Caco-2 (cell line): Measurements from ENCODE around the gene ALPP. TPM values are rescaled to one million over a fixed set of nuclear protein-coding genes. Genes with fewer than 3 reads are reported as not detected.
A peak's percentile ranks its signal among the peaks of the same experiment; 100 is the strongest.

Experiments used
- BruUV-seq: library from RNA; stranded (reverse); fragments of 400-500 nt; replicated peaks from 2 replicates; lab custom pipeline; 2021; lab: Mats Ljungman, UMichigan
- CTCF ChIA-PET: fragments of 300-600 bp; sonication (Branson Sonifier 250); formaldehyde crosslinking; loops from one replicate; lab custom pipeline; 2022; ENCODE audit warnings: antibody characterized with exemption; lab: Charles Lee
- POLR2A ChIA-PET: fragments of 300-600 bp; sonication (Branson Sonifier 250); formaldehyde crosslinking; loops from one replicate; lab custom pipeline; 2022; ENCODE audit warnings: antibody characterized with exemption; lab: Charles Lee
- DNase-seq, 2 experiments: peaks; one replicate each; pipeline versions ENCODE4 v3.0.0 to v3.0.0-alpha.2; 2020 to 2022
- H3K27me3 ChIP-seq: replicated peaks from 2 replicates; pipeline ENCODE4 v1.6.0; 2011; ENCODE audit warnings: low read length; ENCODE audit not compliant: control insufficient read depth, insufficient read depth
- H3K36me3 ChIP-seq: 2 replicates; pipeline ENCODE4 v1.5.1; 2011; ENCODE audit warnings: low read length; ENCODE audit not compliant: control insufficient read depth, insufficient read depth
- H3K4me1 ChIP-seq: fragments of 250-450 bp; sonication (Bioruptor Pico); 2 replicates; pipeline ENCODE4 v1.5.1; 2020; ENCODE audit warnings: mild to moderate bottlenecking
- H3K4me3 ChIP-seq: 2 replicates; pipeline ENCODE4 v1.5.1; 2011; ENCODE audit warnings: low read depth, mild to moderate bottlenecking, control low read depth, low read length
- H3K9me3 ChIP-seq: fragments of 250-450 bp; sonication (Bioruptor Pico); 2 replicates; pipeline ENCODE4 v1.5.1; 2020; ENCODE audit warnings: mild to moderate bottlenecking, moderate library complexity
- H3K27ac Mint-ChIP-seq: one replicate; pipeline ENCODE4 v1.8.0; 2022; ENCODE audit warnings: mixed read lengths; ENCODE audit not compliant: unreplicated experiment
- H3K27me3 Mint-ChIP-seq: one replicate; pipeline ENCODE4 v1.8.0; 2022; ENCODE audit warnings: mixed read lengths; ENCODE audit not compliant: insufficient read depth, unreplicated experiment
- H3K36me3 Mint-ChIP-seq: one replicate; pipeline ENCODE4 v1.8.0; 2022; ENCODE audit warnings: mild to moderate bottlenecking, mixed read lengths; ENCODE audit not compliant: insufficient read depth, unreplicated experiment
- H3K4me1 Mint-ChIP-seq: one replicate; pipeline ENCODE4 v1.8.0; 2022; ENCODE audit warnings: low read depth, mixed read lengths; ENCODE audit not compliant: unreplicated experiment
- H3K4me3 Mint-ChIP-seq: one replicate; pipeline ENCODE4 v1.8.0; 2022; ENCODE audit warnings: mild to moderate bottlenecking, moderate library complexity, mixed read lengths; ENCODE audit not compliant: unreplicated experiment
- H3K9me3 Mint-ChIP-seq: one replicate; pipeline ENCODE4 v1.8.0; 2022; ENCODE audit warnings: mixed read lengths; ENCODE audit not compliant: unreplicated experiment
- intact Hi-C: fragments of 100-400 bp; cut with micrococcal nuclease; formaldehyde crosslinking; loops from one replicate; pipeline ENCODE4 v1.10.0; 2022; ENCODE audit not compliant: unreplicated experiment
- total RNA-seq: library from RNA; stranded (reverse); gene quantifications from 2 replicates; pipeline ENCODE4 v1.2.3, GENCODE V29; 2022
- TF ChIP-seq, protein P1 (sequence below), 2 experiments: fragments of 200-600 bp in 1 of 2; IDR thresholded peaks; 1 replicate in 1 of 2; 2 replicates in 1 of 2; pipeline versions ENCODE4 v1.5.1 to v1.8.0; 2011 to 2022; ENCODE audit warnings: antibody characterized with exemption in 1 of 2, control low read depth in 1 of 2, inconsistent platforms in 1 of 2, low read depth in 1 of 2, low read length in 1 of 2, mild to moderate bottlenecking in 1 of 2, moderate library complexity in 1 of 2; ENCODE audit not compliant: insufficient read depth in 1 of 2, severe bottlenecking in 1 of 2, unreplicated experiment in 1 of 2

Gene ALPP
- total RNA-seq, 1 experiment from 2014 or later: 4.9 TPM

DNA sequence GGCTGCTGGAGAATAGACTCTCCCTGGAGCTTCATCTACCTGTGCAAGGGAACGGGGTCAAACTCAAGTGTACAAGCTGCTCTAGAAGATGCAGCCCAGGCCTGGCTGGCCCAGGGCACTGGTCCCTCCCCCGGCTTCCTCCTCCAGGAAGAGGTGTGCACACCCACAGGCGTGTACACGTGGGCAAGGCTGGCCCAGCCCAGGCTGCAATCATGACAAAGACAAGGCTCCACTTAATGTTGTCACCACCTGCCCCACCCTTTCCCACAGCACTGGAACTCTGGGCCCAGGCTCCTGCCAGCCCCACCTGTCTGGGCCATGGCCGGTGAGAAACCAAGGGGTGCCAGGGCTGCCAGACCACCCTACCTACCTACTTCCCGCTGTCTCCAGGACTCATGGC is 29.6 kb upstream of the ALPP start:
- H3K27me3 ChIP-seq: no peaks in the 10 kb centered on the region
- DNase-seq: peak in 1 of 2 experiments; percentile 29
- Mint-ChIP-seq H3K36me3 (no peaks in the 10 kb centered on the region), H3K9me3 (no peaks in the 10 kb centered on the region), H3K4me1 (no peaks in the 10 kb centered on the region), H3K4me3 (no peak overlapping the region), H3K27ac (no peak overlapping the region), H3K27me3 (no peaks in the 10 kb centered on the region)
- ChIA-PET POLR2A (no interaction called here), CTCF (interaction anchor here (0.6 kb wide), 1 partner anchor 7 kb away, joined by 3 read pairs; no protein-coding TSS in a partner anchor)
- BruUV-seq: no TSS peak
- no peaks in the 10 kb centered on the region for H3K36me3 ChIP-seq
- H3K4me3 ChIP-seq: no peak overlapping the region
- no peaks in the 10 kb centered on the region for H3K4me1 ChIP-seq
- intact Hi-C loops: no loop called here
- no peaks in the 10 kb centered on the region for H3K9me3 ChIP-seq
- TF ChIP-seq, protein P1, sequence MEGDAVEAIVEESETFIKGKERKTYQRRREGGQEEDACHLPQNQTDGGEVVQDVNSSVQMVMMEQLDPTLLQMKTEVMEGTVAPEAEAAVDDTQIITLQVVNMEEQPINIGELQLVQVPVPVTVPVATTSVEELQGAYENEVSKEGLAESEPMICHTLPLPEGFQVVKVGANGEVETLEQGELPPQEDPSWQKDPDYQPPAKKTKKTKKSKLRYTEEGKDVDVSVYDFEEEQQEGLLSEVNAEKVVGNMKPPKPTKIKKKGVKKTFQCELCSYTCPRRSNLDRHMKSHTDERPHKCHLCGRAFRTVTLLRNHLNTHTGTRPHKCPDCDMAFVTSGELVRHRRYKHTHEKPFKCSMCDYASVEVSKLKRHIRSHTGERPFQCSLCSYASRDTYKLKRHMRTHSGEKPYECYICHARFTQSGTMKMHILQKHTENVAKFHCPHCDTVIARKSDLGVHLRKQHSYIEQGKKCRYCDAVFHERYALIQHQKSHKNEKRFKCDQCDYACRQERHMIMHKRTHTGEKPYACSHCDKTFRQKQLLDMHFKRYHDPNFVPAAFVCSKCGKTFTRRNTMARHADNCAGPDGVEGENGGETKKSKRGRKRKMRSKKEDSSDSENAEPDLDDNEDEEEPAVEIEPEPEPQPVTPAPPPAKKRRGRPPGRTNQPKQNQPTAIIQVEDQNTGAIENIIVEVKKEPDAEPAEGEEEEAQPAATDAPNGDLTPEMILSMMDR (IDR thresholded peaks at IDR 0.05; ENCODE audit: insufficient read depth in 1 of 2, low read depth in 1 of 2, low read length in 1 of 2, severe bottlenecking in 1 of 2, unreplicated experiment in 1 of 2): no peak

DNA sequence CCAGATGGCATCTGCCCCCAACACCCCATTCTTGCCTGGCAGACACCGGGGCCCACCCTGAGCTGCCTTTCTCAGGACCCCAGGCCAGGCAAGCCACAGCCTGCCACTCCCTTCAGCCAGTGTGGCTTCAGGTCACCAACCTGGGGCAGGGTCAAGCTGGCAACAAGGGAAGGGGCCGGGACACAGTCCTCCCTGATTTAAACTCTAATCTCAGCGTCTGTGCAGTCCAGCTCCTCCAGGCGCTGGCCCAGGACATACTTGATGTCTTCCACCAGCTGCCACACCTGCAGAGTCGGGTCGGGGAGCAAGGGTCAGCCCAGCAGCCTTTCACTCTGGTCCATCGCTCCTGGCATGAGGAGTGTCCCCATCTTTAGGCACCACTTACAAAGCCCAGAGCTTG is 29.0 kb upstream of the ALPP start:
- Mint-ChIP-seq H3K9me3 (no peaks in the 10 kb centered on the region), H3K4me3 (no peak overlapping the region), H3K27ac (no peak overlapping the region), H3K27me3 (no peaks in the 10 kb centered on the region), H3K4me1 (no peaks in the 10 kb centered on the region), H3K36me3 (no peaks in the 10 kb centered on the region)
- Histone ChIP-seq H3K27me3 (no peaks in the 10 kb centered on the region), H3K4me1 (no peaks in the 10 kb centered on the region), H3K36me3 (no peaks in the 10 kb centered on the region), H3K4me3 (no peak overlapping the region), H3K9me3 (no peaks in the 10 kb centered on the region)
- BruUV-seq: no TSS peak
- ChIA-PET POLR2A (no interaction called here), CTCF (no interaction called here)
- intact Hi-C loops: no loop called here
- peak in 1 of 2 experiments; percentile 21 for DNase-seq
- TF ChIP-seq, protein P1 (IDR thresholded peaks at IDR 0.05; ENCODE audit: insufficient read depth in 1 of 2, low read depth in 1 of 2, low read length in 1 of 2, severe bottlenecking in 1 of 2, unreplicated experiment in 1 of 2): no peak

DNA sequence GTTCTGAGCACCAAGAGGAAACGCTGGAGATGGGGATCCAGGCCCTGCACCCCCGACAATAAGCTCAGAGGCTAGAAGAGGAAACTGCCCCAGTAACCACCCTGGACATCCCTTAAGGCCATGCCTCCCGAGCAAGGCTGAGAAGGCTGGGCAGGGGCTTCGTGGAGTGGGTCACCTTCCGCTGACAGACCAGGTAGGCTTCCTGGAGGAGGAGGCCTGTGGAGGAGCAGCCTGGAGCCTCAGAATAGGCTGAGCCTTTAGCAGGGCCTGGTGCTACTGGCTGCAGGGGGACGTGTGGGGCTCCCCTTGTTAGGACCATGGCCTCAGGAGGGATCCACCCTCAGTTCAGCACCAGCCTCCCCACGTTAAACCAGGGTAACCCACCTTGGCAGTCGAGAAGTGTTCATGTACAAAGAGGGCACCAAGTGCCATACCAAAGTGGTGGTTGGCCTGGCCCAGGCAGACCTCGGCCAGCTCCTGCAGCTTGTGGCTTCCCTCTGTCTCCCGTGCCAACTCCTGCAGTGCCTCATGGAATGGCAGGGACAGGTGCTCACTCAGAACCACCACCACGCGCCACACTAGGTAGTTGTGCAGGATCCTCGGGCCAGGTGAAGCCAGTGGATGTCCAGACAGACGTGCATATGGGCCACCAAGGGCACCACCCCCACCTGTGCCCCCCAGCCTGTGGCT is 28.5 kb upstream of the ALPP start:
- no TSS peak for BruUV-seq
- ChIA-PET CTCF (no interaction called here), POLR2A (no interaction called here)

More for the DNA sequence above, 28.5 kb upstream of the ALPP start:
- no peaks in the 10 kb centered on the region for H3K36me3 Mint-ChIP-seq
- Histone ChIP-seq H3K27me3 (no peaks in the 10 kb centered on the region), H3K4me3 (no peak overlapping the region), H3K9me3 (no peaks in the 10 kb centered on the region), H3K36me3 (no peaks in the 10 kb centered on the region), H3K4me1 (peaks cover 5% of the 10 kb centered on the region)
- no peaks in the 10 kb centered on the region for H3K9me3 Mint-ChIP-seq
- no peak overlapping the region for H3K27ac Mint-ChIP-seq
- no peak overlapping the region for H3K4me3 Mint-ChIP-seq
- TF ChIP-seq, protein P1 (IDR thresholded peaks at IDR 0.05; ENCODE audit: insufficient read depth in 1 of 2, low read depth in 1 of 2, low read length in 1 of 2, severe bottlenecking in 1 of 2, unreplicated experiment in 1 of 2): no peak
- no peaks in the 10 kb centered on the region for H3K27me3 Mint-ChIP-seq
- intact Hi-C loops: no loop called here
- DNase-seq: peak in 1 of 2 experiments; percentile 19
- H3K4me1 Mint-ChIP-seq: no peaks in the 10 kb centered on the region
